Naive thymus-derived CD4-positive, alpha-beta T cell (primary cell): ENCODE results near the gene MAP3K1. TPM values are rescaled to one million over a fixed set of nuclear protein-coding genes. Genes with fewer than 3 reads are reported as not detected.

Experiments
- ATAC-seq: fragments of 150-1000 bp; cut with Tn5 transposase; 2 replicates; pipeline ENCODE4 v1.10.0; 2021; ENCODE audit warnings: mild to moderate bottlenecking, moderate library complexity
- CTCF ChIA-PET: fragments of 350-600 bp; sonication (Branson Sonifier 250); formaldehyde crosslinking; loops from one replicate; lab custom pipeline; 2021; ENCODE audit warnings: antibody characterized with exemption; lab: Charles Lee
- POLR2A ChIA-PET: fragments of 350-600 bp; sonication (Branson Sonifier 250); formaldehyde crosslinking; loops from one replicate; lab custom pipeline; 2021; ENCODE audit warnings: antibody characterized with exemption, inconsistent platforms; lab: Charles Lee
- DNase-seq, 9 donors: peaks; one replicate each; pipeline versions ENCODE4 v3.0.0 to v3.0.0-alpha.2; 2020 to 2022; ENCODE audit warnings: mixed read lengths in 1 of 9
- H3K27ac ChIP-seq: one replicate; pipeline ENCODE4 v1.7.0; 2013; ENCODE audit warnings: mild to moderate bottlenecking, low read depth, low read length, moderate library complexity
- H3K27me3 ChIP-seq, 2 donors: one replicate each; pipeline ENCODE4 v1.7.0; 2013; ENCODE audit warnings: low read length in 2 of 2, mild to moderate bottlenecking in 2 of 2, moderate library complexity in 2 of 2; ENCODE audit not compliant: control insufficient read depth in 2 of 2, insufficient read depth in 2 of 2
- H3K36me3 ChIP-seq, 3 experiments: 1 replicate in 2 of 3; 2 replicates in 1 of 3; pipeline ENCODE4 v1.7.0; 2013; ENCODE audit warnings: low read length in 3 of 3, mild to moderate bottlenecking in 3 of 3, moderate library complexity in 1 of 3; ENCODE audit not compliant: insufficient read depth in 3 of 3, control insufficient read depth in 2 of 3
- H3K4me1 ChIP-seq, 2 donors: one replicate each; pipeline ENCODE4 v1.7.0; 2013; ENCODE audit warnings: low read length in 2 of 2, mild to moderate bottlenecking in 2 of 2, moderate library complexity in 1 of 2; ENCODE audit not compliant: control insufficient read depth in 2 of 2, insufficient read depth in 2 of 2
- H3K4me3 ChIP-seq: 2 replicates; pipeline ENCODE4 v1.7.0; 2013; ENCODE audit warnings: mild to moderate bottlenecking, low read length
- H3K9me3 ChIP-seq, 3 experiments: 1 replicate in 2 of 3; 2 replicates in 1 of 3; pipeline ENCODE4 v1.7.0; 2013; ENCODE audit warnings: low read length in 3 of 3; ENCODE audit not compliant: control insufficient read depth in 2 of 3
- H3K27ac Mint-ChIP-seq, 9 donors: one replicate each; pipeline ENCODE4 v1.8.0; 2020 to 2022; ENCODE audit warnings: mixed read lengths in 9 of 9, mild to moderate bottlenecking in 8 of 9, moderate library complexity in 5 of 9, inconsistent platforms in 2 of 9
- H3K27me3 Mint-ChIP-seq, 5 donors: one replicate each; pipeline ENCODE4 v1.8.0; 2021 to 2022; ENCODE audit warnings: mixed read lengths in 5 of 5, mild to moderate bottlenecking in 1 of 5
- H3K36me3 Mint-ChIP-seq, 5 donors: one replicate each; pipeline ENCODE4 v1.8.0; 2020 to 2022; ENCODE audit warnings: mixed read lengths in 5 of 5, mild to moderate bottlenecking in 3 of 5, inconsistent platforms in 1 of 5
- H3K4me1 Mint-ChIP-seq, 7 donors: one replicate each; pipeline ENCODE4 v1.8.0; 2020 to 2022; ENCODE audit warnings: mixed read lengths in 7 of 7, mild to moderate bottlenecking in 3 of 7, inconsistent platforms in 1 of 7
- H3K4me3 Mint-ChIP-seq, 10 donors: one replicate each; pipeline ENCODE4 v1.8.0; 2020 to 2022; ENCODE audit warnings: mild to moderate bottlenecking in 10 of 10, mixed read lengths in 10 of 10, moderate library complexity in 6 of 10, inconsistent platforms in 2 of 10
- H3K9me3 Mint-ChIP-seq, 11 donors: one replicate each; pipeline ENCODE4 v1.8.0; 2020 to 2022; ENCODE audit warnings: mixed read lengths in 11 of 11, mild to moderate bottlenecking in 4 of 11, inconsistent platforms in 1 of 11, moderate library complexity in 1 of 11
- intact Hi-C, 2 donors: fragments of 100-400 bp; cut with micrococcal nuclease; formaldehyde crosslinking; loops; one replicate each; pipeline ENCODE4 v1.15.1; 2023
- polyA plus RNA-seq, 2 donors: library from polyadenylated mRNA; unstranded; fragments of 300-500 nt; fragmentation: Illumina TruSeq; gene quantifications; one replicate each; pipeline ENCODE4 v1.2.3, GENCODE V29; 2021
- total RNA-seq, 6 experiments: library from RNA in 5 of 6; stranded (reverse) in 5 of 6; gene quantifications; 1 replicate in 5 of 6; 2 replicates in 1 of 6; pipeline ENCODE4 v1.2.3 and lab custom pipeline; 2021 to 2026

Gene MAP3K1
- total and polyA plus RNA-seq, 7 experiments from 2014 or later, result 43.0 to 85.4 (median 61.8) TPM

- H3K36me3 Mint-ChIP-seq, result peaks cover 0 to 11% (median 3%) of the 10 kb centered on the region in 5 donors
- H3K36me3 ChIP-seq, result no peaks in the 10 kb centered on the region
- H3K4me1 ChIP-seq, result no peaks in the 10 kb centered on the region
- intact Hi-C loops, result no loop called here
- no peak overlapping the region for H3K27ac Mint-ChIP-seq
- no peak overlapping the region for H3K27ac ChIP-seq
- H3K4me1 Mint-ChIP-seq, result peaks cover 8 to 24% (median 18%) of the 10 kb centered on the region in 7 donors
- no peaks in the 10 kb centered on the region for H3K9me3 Mint-ChIP-seq
- H3K4me3 Mint-ChIP-seq, result no peak overlapping the region
- DNase-seq (no peak), ATAC-seq (no peak)
- peaks cover 0 to under 1% (median 0%) of the 10 kb centered on the region in 5 donors for H3K27me3 Mint-ChIP-seq
- no peaks in the 10 kb centered on the region for H3K27me3 ChIP-seq
- ChIA-PET CTCF (no interaction called here), POLR2A (interaction anchor here (1.0 kb wide), 1 partner anchor 37 kb away, joined by 4 read pairs; no protein-coding TSS in a partner anchor)
- no peak overlapping the region for H3K4me3 ChIP-seq
- no peaks in the 10 kb centered on the region for H3K9me3 ChIP-seq
Measured at GRCh38 chr5:56913766-56914165, 98.4 kb downstream of the MAP3K1 start.

- POLR2A ChIA-PET, result interaction anchor here (0.8 kb wide), 1 partner anchor 17 kb away, joined by 5 read pairs; no protein-coding TSS in a partner anchor
- DNase-seq (no peak), ATAC-seq (no peak)
- CTCF ChIA-PET, result interaction anchor here (0.5 to 1.1 kb wide), 5 partner anchors 13 to 726 kb away, joined by 3 to 7 read pairs (median 4); no protein-coding TSS in a partner anchor
- no peaks in the 10 kb centered on the region for H3K9me3 ChIP-seq
- H3K4me3 ChIP-seq, result no peak overlapping the region
- no peaks in the 10 kb centered on the region for H3K4me1 ChIP-seq
- H3K4me3 Mint-ChIP-seq, result no peak overlapping the region
- no peaks in the 10 kb centered on the region for H3K27me3 ChIP-seq
- H3K27ac ChIP-seq, result no peak overlapping the region
- no peak overlapping the region for H3K27ac Mint-ChIP-seq
- peaks cover 5 to 20% (median 14%) of the 10 kb centered on the region in 7 donors for H3K4me1 Mint-ChIP-seq
- H3K27me3 Mint-ChIP-seq, result no peaks in the 10 kb centered on the region
- no peaks in the 10 kb centered on the region for H3K36me3 ChIP-seq
- peaks cover 0 to 11% (median 0%) of the 10 kb centered on the region in 5 donors for H3K36me3 Mint-ChIP-seq
- intact Hi-C loops, result no loop called here
- H3K9me3 Mint-ChIP-seq, result no peaks in the 10 kb centered on the region
Measured at GRCh38 chr5:56914678-56915077, 99.3 kb downstream of the MAP3K1 start.

DNA sequence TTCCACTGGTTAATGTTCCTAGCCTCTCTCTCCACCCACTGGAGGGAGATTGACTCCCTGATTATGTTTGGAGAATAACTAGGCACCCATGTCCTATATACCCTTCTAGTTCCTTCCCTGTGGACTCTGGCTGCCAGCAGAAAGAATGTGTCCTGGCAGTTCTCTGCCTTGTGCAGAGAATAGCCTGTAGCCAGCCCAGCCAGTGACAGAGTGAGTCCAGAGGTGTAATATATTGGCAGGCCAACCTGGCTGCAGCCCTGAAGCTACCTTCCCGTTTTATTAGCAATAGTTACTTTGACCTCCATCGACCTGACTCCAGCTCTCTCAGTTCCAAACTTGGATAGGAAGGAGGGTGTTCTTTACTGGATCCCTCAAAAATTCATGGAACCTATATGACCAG lies 102.2 kb downstream of the MAP3K1 start:
- Mint-ChIP-seq H3K9me3 (no peaks in the 10 kb centered on the region), H3K4me3 (no peak overlapping the region), H3K27me3 (no peaks in the 10 kb centered on the region), H3K36me3 (peaks cover 0 to 17% (median 3%) of the 10 kb centered on the region in 5 donors), H3K27ac (peak overlapping the region in 1 of 9 donors; percentile 18), H3K4me1 (peaks cover 0 to 11% (median 4%) of the 10 kb centered on the region in 7 donors)
- Histone ChIP-seq H3K27me3 (no peaks in the 10 kb centered on the region), H3K4me1 (no peaks in the 10 kb centered on the region), H3K27ac (no peak overlapping the region), H3K36me3 (peaks cover 0 to 8% (median 0%) of the 10 kb centered on the region in 3 experiments), H3K4me3 (no peak overlapping the region), H3K9me3 (no peaks in the 10 kb centered on the region)
- ATAC-seq (no peak), DNase-seq (no peak)
- ChIA-PET CTCF (interaction anchor here (1.3 kb wide), 1 partner anchor 13 kb away, joined by 3 read pairs; no protein-coding TSS in a partner anchor), POLR2A (interaction anchor here (0.6 to 1.3 kb wide), 2 partner anchors 8 to 23 kb away, joined by 3 read pairs; no protein-coding TSS in a partner anchor)
- intact Hi-C loops, result no loop called here

- POLR2A ChIA-PET, result interaction anchor here (0.6 to 1.3 kb wide), 2 partner anchors 8 to 22 kb away, joined by 3 read pairs; no protein-coding TSS in a partner anchor
- no peaks in the 10 kb centered on the region for H3K27me3 Mint-ChIP-seq
Measured at GRCh38 chr5:56918054-56918453, 102.7 kb downstream of the MAP3K1 start.

DNA sequence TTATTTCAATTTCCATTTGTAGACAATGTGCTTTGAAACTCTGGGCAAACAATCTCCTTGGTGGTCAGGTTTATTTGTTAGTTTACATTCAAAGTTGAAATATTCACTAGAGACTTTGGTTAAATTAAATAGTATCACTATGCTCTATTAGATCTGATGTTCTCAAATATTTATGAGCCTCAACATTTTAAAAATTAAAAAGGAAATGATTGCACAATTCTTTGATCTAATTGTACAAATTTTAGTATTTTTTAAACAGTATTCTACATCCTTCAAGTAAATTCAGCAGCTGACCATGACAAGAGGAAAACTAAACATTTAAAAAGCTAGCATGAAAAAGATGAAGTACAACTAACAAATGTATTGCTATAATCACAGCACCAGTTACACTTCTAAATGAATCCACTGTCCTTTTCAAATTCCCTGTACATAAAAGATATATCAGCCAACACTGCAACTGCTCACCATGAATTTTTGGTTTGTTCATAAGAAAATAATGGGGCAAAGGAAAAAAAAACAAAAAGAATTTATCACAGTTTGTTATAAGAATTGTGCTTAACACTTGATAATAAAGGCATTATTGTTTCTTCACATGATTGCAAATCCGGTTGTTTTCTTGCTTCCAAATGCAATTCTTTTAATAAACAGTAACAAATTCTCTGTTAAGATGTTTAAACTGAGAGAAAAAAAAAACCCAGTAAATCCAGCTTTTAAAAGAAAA lies 104.8 kb downstream of the MAP3K1 start:
- H3K4me3 ChIP-seq, result no peak overlapping the region
- Mint-ChIP-seq H3K9me3 (no peaks in the 10 kb centered on the region), H3K36me3 (peaks cover 0 to 26% (median 8%) of the 10 kb centered on the region in 5 donors), H3K27ac (no peak overlapping the region), H3K4me3 (no peak overlapping the region), H3K27me3 (no peaks in the 10 kb centered on the region), H3K4me1 (peaks cover 0 to 12% (median 4%) of the 10 kb centered on the region in 7 donors)
- DNase-seq (no peak), ATAC-seq (no peak)
- H3K4me1 ChIP-seq, result no peaks in the 10 kb centered on the region
- CTCF ChIA-PET, result interaction anchor here (1.4 kb wide), 1 partner anchor 10 kb away, joined by 3 read pairs; no protein-coding TSS in a partner anchor
- H3K9me3 ChIP-seq, result no peaks in the 10 kb centered on the region
- H3K36me3 ChIP-seq, result peaks cover 4 to 26% (median 5%) of the 10 kb centered on the region in 3 experiments
- intact Hi-C loops, result loop anchor here in 1 of 2 donors (1.0 kb wide), 1 partner anchor 10 kb away; no protein-coding TSS in a partner anchor
- no peaks in the 10 kb centered on the region for H3K27me3 ChIP-seq
- POLR2A ChIA-PET, result interaction anchor here (0.5 to 1.1 kb wide), 2 partner anchors 10 to 59 kb away, joined by 4 to 5 read pairs; partner anchors contain the start of gene SETD9
- no peak overlapping the region for H3K27ac ChIP-seq

More at GRCh38 chr5:56918054-56918453, 102.7 kb downstream of the MAP3K1 start:
- no peaks in the 10 kb centered on the region for H3K9me3 ChIP-seq
- no peaks in the 10 kb centered on the region for H3K4me1 ChIP-seq
- CTCF ChIA-PET, result interaction anchor here (1.3 kb wide), 1 partner anchor 13 kb away, joined by 3 read pairs; no protein-coding TSS in a partner anchor
- no peaks in the 10 kb centered on the region for H3K9me3 Mint-ChIP-seq
- peaks cover 0 to 12% (median 4%) of the 10 kb centered on the region in 7 donors for H3K4me1 Mint-ChIP-seq
- intact Hi-C loops, result no loop called here
- peaks cover 0 to 13% (median 0%) of the 10 kb centered on the region in 3 experiments for H3K36me3 ChIP-seq
- DNase-seq (no peak), ATAC-seq (no peak)
- peaks cover 0 to 16% (median 3%) of the 10 kb centered on the region in 5 donors for H3K36me3 Mint-ChIP-seq
- H3K27me3 ChIP-seq, result no peaks in the 10 kb centered on the region
- H3K27ac ChIP-seq, result no peak overlapping the region
- no peak overlapping the region for H3K27ac Mint-ChIP-seq
- H3K4me3 ChIP-seq, result no peak overlapping the region
- no peak overlapping the region for H3K4me3 Mint-ChIP-seq

DNA sequence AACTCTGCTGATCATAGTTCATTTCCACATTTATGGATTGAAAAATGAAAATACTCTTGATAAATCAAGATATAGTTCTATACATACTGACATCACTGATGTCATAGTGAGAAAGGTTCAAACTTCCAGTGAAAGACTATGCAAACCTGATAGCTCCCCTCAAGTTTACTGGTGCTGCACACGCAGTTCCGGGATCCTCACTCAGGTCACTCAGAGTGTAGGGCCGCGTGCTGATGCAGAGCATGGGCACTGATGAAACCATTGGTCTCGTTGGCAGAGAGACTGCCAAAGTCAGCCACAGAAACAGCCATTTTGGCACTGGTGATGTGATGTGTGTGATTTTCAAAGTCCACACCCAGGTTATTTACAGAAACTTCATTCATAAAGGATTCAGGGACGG lies 107.6 kb downstream of the MAP3K1 start:
- H3K36me3 ChIP-seq, result peaks cover 4 to 36% (median 8%) of the 10 kb centered on the region in 3 experiments
- ChIA-PET POLR2A (interaction anchor here (0.6 kb wide), 1 partner anchor 872 kb away, joined by 3 read pairs; no protein-coding TSS in a partner anchor), CTCF (interaction anchor here (0.6 to 1.6 kb wide), 2 partner anchors 24 to 297 kb away, joined by 3 to 7 read pairs; no protein-coding TSS in a partner anchor)
- H3K4me3 ChIP-seq, result no peak overlapping the region
- no peaks in the 10 kb centered on the region for H3K4me1 ChIP-seq
- intact Hi-C loops, result no loop called here
- peaks cover 0 to 12% (median 4%) of the 10 kb centered on the region in 7 donors for H3K4me1 Mint-ChIP-seq
- H3K27ac Mint-ChIP-seq, result no peak overlapping the region
- H3K9me3 Mint-ChIP-seq, result no peaks in the 10 kb centered on the region
- H3K27me3 Mint-ChIP-seq, result no peaks in the 10 kb centered on the region
- ATAC-seq (no peak), DNase-seq (no peak)
- H3K36me3 Mint-ChIP-seq, result peaks cover 7 to 47% (median 22%) of the 10 kb centered on the region in 5 donors
- no peak overlapping the region for H3K4me3 Mint-ChIP-seq
- no peaks in the 10 kb centered on the region for H3K27me3 ChIP-seq
- H3K27ac ChIP-seq, result no peak overlapping the region
- H3K9me3 ChIP-seq, result no peaks in the 10 kb centered on the region
